H1 (cell line): ENCODE measurements around the gene GJA5. TPM values are rescaled to one million over a fixed set of nuclear protein-coding genes. Genes with fewer than 3 reads are reported as not detected.
A peak's percentile ranks its signal among the peaks of the same experiment; 100 is the strongest.

Source experiments
- CTCF ChIA-PET: fragments of 300-600 bp; sonication (Branson Sonifier 250); formaldehyde crosslinking; loops from one replicate; lab custom pipeline; 2021; ENCODE audit not compliant: partially characterized antibody; lab: Charles Lee
- POLR2A ChIA-PET: fragments of 300-600 bp; sonication (Branson Sonifier 250); formaldehyde crosslinking; loops from one replicate; lab custom pipeline; 2021; ENCODE audit warnings: inconsistent platforms; ENCODE audit not compliant: partially characterized antibody; lab: Charles Lee
- DNase-seq, 2 experiments: peaks; one replicate each; pipeline versions ENCODE4 v3.0.0 to v3.0.0-alpha.2; 2010 to 2022; ENCODE audit warnings: low spot score in 2 of 2, low read depth in 1 of 2, mixed read lengths in 1 of 2
- FAIRE-seq: peaks from 2 replicates; lab custom pipeline; 2011; peaks lifted over from hg19 to GRCh38; lab: Jason Lieb, UNC
- H2AFZ ChIP-seq: 2 replicates; pipeline ENCODE4 v1.8.1; 2012; ENCODE audit warnings: low read length, inconsistent platforms
- H2AK5ac ChIP-seq: 2 replicates; pipeline ENCODE4 v1.6.1; 2013; ENCODE audit warnings: low read depth, low read length
- H2BK120ac ChIP-seq: replicated peaks from 2 replicates; pipeline ENCODE3; 2013; ENCODE audit warnings: low read depth, low read length, inconsistent platforms
- H2BK12ac ChIP-seq: 2 replicates; pipeline ENCODE4 v1.6.1; 2013; ENCODE audit warnings: low read depth, low read length
- H2BK15ac ChIP-seq: 2 replicates; pipeline ENCODE4 v1.6.1; 2013; ENCODE audit warnings: low read length
- H2BK20ac ChIP-seq: 2 replicates; pipeline ENCODE4 v1.6.1; 2013; ENCODE audit warnings: low read length
- H2BK5ac ChIP-seq: 2 replicates; pipeline ENCODE4 v1.6.1; 2013; ENCODE audit warnings: low read depth, low read length
- H3K14ac ChIP-seq: 2 replicates; pipeline ENCODE4 v1.6.1; 2013; ENCODE audit warnings: inconsistent platforms; ENCODE audit not compliant: insufficient read length
- H3K18ac ChIP-seq: 2 replicates; pipeline ENCODE4 v1.6.1; 2013; ENCODE audit warnings: low read length; ENCODE audit errors: extremely low read depth
- H3K23ac ChIP-seq: 2 replicates; pipeline ENCODE4 v1.6.1; 2013; ENCODE audit warnings: inconsistent platforms; ENCODE audit not compliant: insufficient read length
- H3K23me2 ChIP-seq: 2 replicates; pipeline ENCODE4 v1.6.1; 2013; ENCODE audit warnings: low read depth, low read length
- H3K27ac ChIP-seq: 2 replicates; pipeline ENCODE4 v1.6.1; 2011; ENCODE audit warnings: low read depth, low read length, inconsistent platforms
- H3K27me3 ChIP-seq, 4 experiments: replicated peaks in 1 of 4; 1 replicate in 1 of 4; 2 replicates in 3 of 4; pipeline versions ENCODE4 v1.6.1 to v1.8.1; 2011 to 2013; ENCODE audit warnings: low read length in 3 of 4, mild to moderate bottlenecking in 3 of 4, inconsistent platforms in 2 of 4, mixed read lengths in 2 of 4, moderate library complexity in 1 of 4; ENCODE audit not compliant: control insufficient read depth in 3 of 4, insufficient read depth in 3 of 4; ENCODE audit errors: extremely low read depth in 1 of 4
- H3K36me3 ChIP-seq, 4 experiments: 2 replicates each; pipeline versions ENCODE4 v1.6.1 to v1.8.1; 2011 to 2013; ENCODE audit warnings: mild to moderate bottlenecking in 4 of 4, low read length in 3 of 4, moderate library complexity in 2 of 4, control low read depth in 1 of 4, inconsistent platforms in 1 of 4; ENCODE audit not compliant: insufficient read depth in 4 of 4, control insufficient read depth in 2 of 4
- H3K4ac ChIP-seq: replicated peaks from 2 replicates; pipeline ENCODE3; 2013; ENCODE audit warnings: low read length, low read depth, mixed read lengths, inconsistent platforms; ENCODE audit not compliant: insufficient read length
- H3K4me1 ChIP-seq, 4 experiments: replicated peaks in 1 of 4; 1 replicate in 1 of 4; 2 replicates in 3 of 4; pipeline versions ENCODE4 v1.6.1 to v1.8.1; 2011 to 2013; ENCODE audit warnings: low read length in 3 of 4, inconsistent platforms in 2 of 4, mixed read lengths in 1 of 4; ENCODE audit not compliant: insufficient read depth in 4 of 4, control insufficient read depth in 3 of 4
- H3K4me2 ChIP-seq, 2 experiments: 2 replicates each; pipeline versions ENCODE4 v1.6.1 to v1.8.1; 2011 to 2013; ENCODE audit warnings: low read depth in 2 of 2, low read length in 2 of 2, control low read depth in 1 of 2, inconsistent platforms in 1 of 2, mild to moderate bottlenecking in 1 of 2; ENCODE audit not compliant: insufficient read depth in 1 of 2
- H3K4me3 ChIP-seq, 4 experiments: fragments of 200-600, 300-600 bp in 1 of 4; sonication (generic), shearing (Covaris generic), sonication (Bioruptor Twin) in 1 of 4; 2 replicates each; pipeline versions ENCODE4 v1.5.1 to v1.8.1; 2011 to 2016; ENCODE audit warnings: low read length in 4 of 4, low read depth in 3 of 4, control low read depth in 2 of 4, inconsistent platforms in 2 of 4, mild to moderate bottlenecking in 2 of 4, mixed read lengths in 1 of 4, moderate library complexity in 1 of 4; ENCODE audit not compliant: insufficient read depth in 2 of 4; ENCODE audit errors: extremely low read depth in 1 of 4
- H3K56ac ChIP-seq: replicated peaks from 2 replicates; pipeline ENCODE3; 2013; ENCODE audit warnings: low read depth, mild to moderate bottlenecking, mixed read lengths, low read length, inconsistent platforms; ENCODE audit not compliant: insufficient read length
- H3K79me1 ChIP-seq: 2 replicates; pipeline ENCODE4 v1.6.1; 2013; ENCODE audit warnings: low read depth, low read length, control low read depth
- H3K79me2 ChIP-seq, 2 experiments: 2 replicates each; pipeline versions ENCODE4 v1.6.1 to v1.8.1; 2012 to 2013; ENCODE audit warnings: low read length in 2 of 2, mild to moderate bottlenecking in 2 of 2, inconsistent platforms in 1 of 2; ENCODE audit not compliant: insufficient read depth in 2 of 2, control insufficient read depth in 1 of 2
- H3K9ac ChIP-seq, 4 experiments: replicated peaks in 1 of 4; 1 replicate in 1 of 4; 2 replicates in 3 of 4; pipeline versions ENCODE4 v1.6.1 to v1.8.1; 2011 to 2013; ENCODE audit warnings: low read depth in 3 of 4, low read length in 3 of 4, control low read depth in 2 of 4, mild to moderate bottlenecking in 2 of 4, moderate library complexity in 2 of 4, inconsistent platforms in 1 of 4; ENCODE audit errors: extremely low read depth in 1 of 4
- H3K9me3 ChIP-seq, 2 experiments: 2 replicates each; pipeline versions ENCODE4 v1.6.1 to v1.8.1; 2012 to 2013; ENCODE audit warnings: mild to moderate bottlenecking in 2 of 2, moderate library complexity in 2 of 2, control low read depth in 1 of 2, inconsistent platforms in 1 of 2, low read depth in 1 of 2, low read length in 1 of 2, mixed read lengths in 1 of 2; ENCODE audit not compliant: insufficient read depth in 2 of 2
- H4K20me1 ChIP-seq, 2 experiments: replicated peaks in 1 of 2; 2 replicates each; pipeline versions ENCODE3 to v1.8.1; 2011 to 2013; ENCODE audit warnings: inconsistent platforms in 2 of 2, low read length in 2 of 2, mild to moderate bottlenecking in 1 of 2; ENCODE audit not compliant: insufficient read depth in 2 of 2, control insufficient read depth in 1 of 2
- H4K5ac ChIP-seq: 2 replicates; pipeline ENCODE4 v1.6.1; 2013; ENCODE audit warnings: low read length, low read depth, mixed read lengths, inconsistent platforms; ENCODE audit not compliant: insufficient read length
- H4K8ac ChIP-seq: 2 replicates; pipeline ENCODE4 v1.8.0; 2013; ENCODE audit warnings: mild to moderate bottlenecking, moderate library complexity, low read length, inconsistent platforms; ENCODE audit not compliant: insufficient read depth; ENCODE audit errors: extremely low read depth
- H4K91ac ChIP-seq: replicated peaks from 2 replicates; pipeline ENCODE3; 2013; ENCODE audit warnings: low read length, mixed read lengths, inconsistent platforms; ENCODE audit not compliant: insufficient read length
- WGBS, 2 experiments: shearing (Covaris generic) in 1 of 2; methylation state at CpG; one replicate each; pipeline versions ENCODE4 v1.1.6 to v1.1.7; 2013 to 2015; ENCODE audit warnings: low lambda C conversion rate in 2 of 2, mixed read lengths in 2 of 2, inconsistent platforms in 1 of 2, low coverage in 1 of 2, missing lambda C conversion rate in 1 of 2; ENCODE audit not compliant: insufficient replicate concordance in 2 of 2, insufficient coverage in 1 of 2, insufficient read length in 1 of 2; ENCODE audit errors: extremely low coverage in 1 of 2, missing lambda C conversion rate in 1 of 2; 5-methylcytosine and 5-hydroxymethylcytosine counted together
- polyA plus RNA-seq, 7 experiments: library from polyadenylated mRNA; depleted of rRNA in 3 of 7; stranded (reverse) in 5 of 7; unstranded in 2 of 7; fragments of >200 nt in 5 of 7; fragments of 200-250 nt in 2 of 7; gene quantifications; 1 replicate in 5 of 7; 2 replicates in 1 of 7; 4 replicates in 1 of 7; pipeline versions ENCODE4 v1.2.1 to v1.2.3, GENCODE V29; 2011 to 2013; ENCODE audit warnings: missing spikeins in 2 of 7, mixed read lengths in 2 of 7
- total RNA-seq: library from RNA; stranded (reverse); fragmentation: NEBNext Ultra II Directional; extraction: Animal tissue kit (Norgen Biotek cat#: 25700); gene quantifications from 2 replicates; pipeline ENCODE4 v1.2.1, GENCODE V29; 2021

The GJA5 gene
- total and polyA plus RNA-seq, 2 of the 8 experiments (the other 6 are each of a cell fraction or from before 2014, with no cell fraction given), result 1.2 to 2.7 TPM

DNA sequence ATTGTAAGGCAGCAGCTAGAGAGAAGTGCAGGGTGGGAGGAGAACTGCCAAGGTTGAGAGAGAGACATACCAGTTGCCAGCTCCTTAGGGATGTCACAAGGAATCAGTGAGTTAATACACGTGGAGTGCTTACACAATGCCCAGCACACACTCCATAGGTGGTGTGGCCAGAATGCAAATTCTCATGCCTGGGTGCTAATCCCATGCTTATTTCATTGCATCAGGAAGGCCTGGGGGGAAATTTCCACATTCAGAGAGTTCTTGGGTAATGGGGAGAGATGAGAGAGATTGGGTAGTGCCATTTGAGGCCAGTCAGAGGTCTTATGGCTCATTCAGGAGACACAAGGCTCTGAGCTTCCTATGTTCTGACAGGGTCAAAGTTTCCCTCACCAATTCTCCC is 38.7 kb downstream of the GJA5 start:
- no peaks in the 10 kb centered on the region for H4K20me1 ChIP-seq
- 0 out of 2 replicates have a peak overlapping the region, but pooled peaks have one; percentile 19 for H2BK5ac ChIP-seq
- H3K79me1 ChIP-seq, result no peaks in the 10 kb centered on the region
- no peak overlapping the region for H3K9ac ChIP-seq
- H2AK5ac ChIP-seq, result no peak overlapping the region
- H3K27me3 ChIP-seq, result no peaks in the 10 kb centered on the region; a peak in 1 of 7 replicates
- no peak overlapping the region for H3K14ac ChIP-seq
- peak overlapping the region; percentile 16; the same call in 1 of the 2 replicates for H2AFZ ChIP-seq
- H3K23me2 ChIP-seq, result no peaks in the 10 kb centered on the region
- no peak overlapping the region for H2BK20ac ChIP-seq
- no peak overlapping the region for H3K4ac ChIP-seq
- H4K91ac ChIP-seq, result no peak overlapping the region
- 82% methylated on average over 1 of the region's 1 CpG; no CpG with 5 or more reads in 1 of the 2 experiments for WGBS, 2 experiments
- H2BK12ac ChIP-seq, result peak overlapping the region; percentile 19; the same call in 1 of the 2 replicates
- peaks cover 8 to 11% of the 10 kb centered on the region in 2 experiments; a peak in 2 of 4 replicates for H3K9me3 ChIP-seq
- DNase-seq, result no peak
- no peak overlapping the region for H4K8ac ChIP-seq
- H3K79me2 ChIP-seq, result no peaks in the 10 kb centered on the region
- no peak overlapping the region for H2BK15ac ChIP-seq
- ChIA-PET CTCF (interaction anchor here (0.7 to 8.5 kb wide), 8 partner anchors 10 to 181 kb away, joined by 3 to 206 read pairs (median 10); partner anchors contain the start of gene GJA8), POLR2A (no interaction called here)
- no peak overlapping the region for H3K4me3 ChIP-seq
- H3K23ac ChIP-seq, result no peak overlapping the region
- H3K36me3 ChIP-seq, result no peaks in the 10 kb centered on the region
- no peak overlapping the region for H3K4me2 ChIP-seq
- no peak overlapping the region for H4K5ac ChIP-seq
- no peak overlapping the region for H2BK120ac ChIP-seq
- no peak overlapping the region for H3K27ac ChIP-seq
- no peak for FAIRE-seq
- H3K56ac ChIP-seq, result no peak overlapping the region
- 0 out of 2 replicates have a peak overlapping the region, but pooled peaks have one; percentile 13 for H3K18ac ChIP-seq
- H3K4me1 ChIP-seq, result peaks cover 4 to 9% (median 7%) of the 10 kb centered on the region in 4 experiments
